Heart left ventricle (tissue), 13 donors: Measurements from ENCODE around the gene SLC35G2.
"Not testable (repeated sequence)": the region's sequence is repeated elsewhere in the genome, so short reads cannot be mapped to it uniquely, and the experiment has no call there.

Source experiments
- CTCF ChIP-seq, 12 donors: fragments of 200-600 bp; sonication (generic) in 4 of 12; IDR thresholded peaks; one replicate each; pipeline versions ENCODE4 v1.5.0 to v1.8.0; 2018 to 2022; ENCODE audit warnings: antibody characterized with exemption in 12 of 12, mild to moderate bottlenecking in 5 of 12
- POLR2A ChIP-seq, 2 donors: fragments of 450-650 bp; IDR thresholded peaks; one replicate each; pipeline ENCODE4 v1.6.1; 2017; ENCODE audit warnings: antibody characterized with exemption in 2 of 2, mild to moderate bottlenecking in 2 of 2, moderate library complexity in 2 of 2
- donor health status: ischemic (EF 13 %, LVEDD 7.1; RV severe dilation, severe dysfunction).
- donor health status: DM: no; HTN: yes; CAD: no.
- donor health status: DM: no; HTN: no; CAD: no.
- donor health status: ischemic (EF 25% LVEDD 6.9; RV normal size, moderate dysfunction).
- donor health status: ischemic (EF 25% LVEDD 5.7; RV mildly dilated, moderate dysfunction).
- donor health status: ischemic (EF 35%, LVEDD 5.7; RV mildly dilated, moderate dysfunction).
- donor health status: nonischemic (EF 11% LVEDD 7.7; RV severe dilation, severe dysfunction).
- donor health status: DM: yes; HTN: yes; CAD: no.
- donor health status: PGD.
- donor health status: ischemic (EF 29% LVEDD 5.4; RV normal size, mild dysfunction).
- donor health status: nonischemic (EF 23%, LVEDD 6.1; RV moderate dilation, normal function).

DNA sequence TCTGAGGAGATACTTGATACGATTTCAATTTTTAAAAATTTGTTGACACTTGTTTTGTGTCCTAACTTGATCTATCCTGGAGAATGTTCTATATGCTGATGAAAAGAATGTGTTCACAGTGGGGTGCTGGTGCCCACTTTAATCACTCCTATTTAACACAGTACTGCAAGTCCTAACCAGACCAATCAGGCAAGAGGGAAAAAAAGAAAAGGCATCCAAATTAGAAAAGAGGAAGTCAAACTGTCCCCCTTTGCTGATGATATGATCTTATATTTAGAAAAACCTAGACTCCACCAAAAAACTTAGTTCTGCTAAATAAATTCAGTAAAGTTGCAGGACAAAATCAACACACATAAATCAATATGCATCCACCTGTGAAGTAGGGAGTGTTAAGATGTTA lies 83.6 kb downstream of the SLC35G2 start:
- not testable (repeated sequence) for TF ChIP-seq CTCF, POLR2A (IDR thresholded peaks at IDR 0.05)
